ENCODE results near the gene HID1. TPM values are rescaled to one million over a fixed set of nuclear protein-coding genes. Genes with fewer than 3 reads are reported as not detected.

Gene HID1
- polyA plus RNA-seq, 1 donor from 2014 or later: 26.6 TPM

- no peaks in the 10 kb centered on the region for H4K20me1 ChIP-seq (ENCODE audit: insufficient read depth)
- H3K79me2 ChIP-seq (replicated peaks; ENCODE audit: insufficient read depth, low read length): no peaks in the 10 kb centered on the region
- no peaks in the 10 kb centered on the region for H3K27me3 ChIP-seq (ENCODE audit: insufficient read depth, low read depth, low read length)
- no peak overlapping the region for H3K27ac ChIP-seq (ENCODE audit: low read length)
- no peak overlapping the region for H3K4me2 ChIP-seq (ENCODE audit: low read length)
- H3K4me3 ChIP-seq (ENCODE audit: low read length): no peak overlapping the region
- TF ChIP-seq SMC3 (conservative IDR thresholded peaks at IDR 0.05; ENCODE audit: poor library complexity) (no peak), RAD21 (conservative IDR thresholded peaks at IDR 0.05) (no peak), POLR2AphosphoS5 (IDR thresholded peaks at IDR 0.05) (no peak), MXI1 (conservative IDR thresholded peaks at IDR 0.05; ENCODE audit: poor library complexity, severe bottlenecking) (no peak), EP300 (conservative IDR thresholded peaks at IDR 0.05; ENCODE audit: poor library complexity, severe bottlenecking) (no peak), TAF1 (IDR thresholded peaks at IDR 0.05; ENCODE audit: low read depth) (no peak), EZH2 (IDR thresholded peaks at IDR 0.05; ENCODE audit: borderline replicate concordance, insufficient read depth, low read length, poor library complexity, severe bottlenecking) (no peak)
- TF ChIP-seq, protein P1, sequence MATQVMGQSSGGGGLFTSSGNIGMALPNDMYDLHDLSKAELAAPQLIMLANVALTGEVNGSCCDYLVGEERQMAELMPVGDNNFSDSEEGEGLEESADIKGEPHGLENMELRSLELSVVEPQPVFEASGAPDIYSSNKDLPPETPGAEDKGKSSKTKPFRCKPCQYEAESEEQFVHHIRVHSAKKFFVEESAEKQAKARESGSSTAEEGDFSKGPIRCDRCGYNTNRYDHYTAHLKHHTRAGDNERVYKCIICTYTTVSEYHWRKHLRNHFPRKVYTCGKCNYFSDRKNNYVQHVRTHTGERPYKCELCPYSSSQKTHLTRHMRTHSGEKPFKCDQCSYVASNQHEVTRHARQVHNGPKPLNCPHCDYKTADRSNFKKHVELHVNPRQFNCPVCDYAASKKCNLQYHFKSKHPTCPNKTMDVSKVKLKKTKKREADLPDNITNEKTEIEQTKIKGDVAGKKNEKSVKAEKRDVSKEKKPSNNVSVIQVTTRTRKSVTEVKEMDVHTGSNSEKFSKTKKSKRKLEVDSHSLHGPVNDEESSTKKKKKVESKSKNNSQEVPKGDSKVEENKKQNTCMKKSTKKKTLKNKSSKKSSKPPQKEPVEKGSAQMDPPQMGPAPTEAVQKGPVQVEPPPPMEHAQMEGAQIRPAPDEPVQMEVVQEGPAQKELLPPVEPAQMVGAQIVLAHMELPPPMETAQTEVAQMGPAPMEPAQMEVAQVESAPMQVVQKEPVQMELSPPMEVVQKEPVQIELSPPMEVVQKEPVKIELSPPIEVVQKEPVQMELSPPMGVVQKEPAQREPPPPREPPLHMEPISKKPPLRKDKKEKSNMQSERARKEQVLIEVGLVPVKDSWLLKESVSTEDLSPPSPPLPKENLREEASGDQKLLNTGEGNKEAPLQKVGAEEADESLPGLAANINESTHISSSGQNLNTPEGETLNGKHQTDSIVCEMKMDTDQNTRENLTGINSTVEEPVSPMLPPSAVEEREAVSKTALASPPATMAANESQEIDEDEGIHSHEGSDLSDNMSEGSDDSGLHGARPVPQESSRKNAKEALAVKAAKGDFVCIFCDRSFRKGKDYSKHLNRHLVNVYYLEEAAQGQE (IDR thresholded peaks at IDR 0.05; ENCODE audit: borderline replicate concordance): no peak
- TF ChIP-seq, protein P2, sequence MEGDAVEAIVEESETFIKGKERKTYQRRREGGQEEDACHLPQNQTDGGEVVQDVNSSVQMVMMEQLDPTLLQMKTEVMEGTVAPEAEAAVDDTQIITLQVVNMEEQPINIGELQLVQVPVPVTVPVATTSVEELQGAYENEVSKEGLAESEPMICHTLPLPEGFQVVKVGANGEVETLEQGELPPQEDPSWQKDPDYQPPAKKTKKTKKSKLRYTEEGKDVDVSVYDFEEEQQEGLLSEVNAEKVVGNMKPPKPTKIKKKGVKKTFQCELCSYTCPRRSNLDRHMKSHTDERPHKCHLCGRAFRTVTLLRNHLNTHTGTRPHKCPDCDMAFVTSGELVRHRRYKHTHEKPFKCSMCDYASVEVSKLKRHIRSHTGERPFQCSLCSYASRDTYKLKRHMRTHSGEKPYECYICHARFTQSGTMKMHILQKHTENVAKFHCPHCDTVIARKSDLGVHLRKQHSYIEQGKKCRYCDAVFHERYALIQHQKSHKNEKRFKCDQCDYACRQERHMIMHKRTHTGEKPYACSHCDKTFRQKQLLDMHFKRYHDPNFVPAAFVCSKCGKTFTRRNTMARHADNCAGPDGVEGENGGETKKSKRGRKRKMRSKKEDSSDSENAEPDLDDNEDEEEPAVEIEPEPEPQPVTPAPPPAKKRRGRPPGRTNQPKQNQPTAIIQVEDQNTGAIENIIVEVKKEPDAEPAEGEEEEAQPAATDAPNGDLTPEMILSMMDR (IDR thresholded peaks at IDR 0.05; ENCODE audit: poor library complexity, severe bottlenecking): no peak
- H2AFZ ChIP-seq (ENCODE audit: low read depth, low read length): no peak overlapping the region
- H3K9me3 ChIP-seq (ENCODE audit: low read length): no peaks in the 10 kb centered on the region
- H3K36me3 ChIP-seq (ENCODE audit: insufficient read depth, low read length): no peaks in the 10 kb centered on the region
- H3F3A ChIP-seq (ENCODE audit: insufficient read depth, low read length, poor library complexity, severe bottlenecking): no peaks in the 10 kb centered on the region
- no peaks in the 10 kb centered on the region for H3K9me2 ChIP-seq (ENCODE audit: insufficient read depth, low read length)
- H3K9ac ChIP-seq (ENCODE audit: low read length): no peak overlapping the region
Measured at GRCh38 chr17:75001915-75002843, 29.6 kb upstream of the HID1 start.

GRCh38 chr17:74999523-74999922 lies 27.0 kb upstream of the HID1 start:
- Histone ChIP-seq H3K4me3 (ENCODE audit: low read length) (no peak overlapping the region), H3K79me2 (replicated peaks; ENCODE audit: insufficient read depth, low read length) (no peaks in the 10 kb centered on the region), H3K27ac (ENCODE audit: low read length) (no peak overlapping the region), H3K9me3 (ENCODE audit: low read length) (no peaks in the 10 kb centered on the region), H3K9me2 (ENCODE audit: insufficient read depth, low read length) (no peaks in the 10 kb centered on the region), H3K4me2 (ENCODE audit: low read length) (no peak overlapping the region), H3K36me3 (ENCODE audit: insufficient read depth, low read length) (no peaks in the 10 kb centered on the region), H3K27me3 (ENCODE audit: insufficient read depth, low read depth, low read length) (no peaks in the 10 kb centered on the region), H3K9ac (ENCODE audit: low read length) (no peak overlapping the region), H4K20me1 (ENCODE audit: insufficient read depth) (no peaks in the 10 kb centered on the region), H2AFZ (ENCODE audit: low read depth, low read length) (no peak overlapping the region), H3F3A (ENCODE audit: insufficient read depth, low read length, poor library complexity, severe bottlenecking) (no peaks in the 10 kb centered on the region)
- no peak for TF ChIP-seq TAF1 (IDR thresholded peaks at IDR 0.05; ENCODE audit: low read depth)
- no peak for TF ChIP-seq EP300 (conservative IDR thresholded peaks at IDR 0.05; ENCODE audit: poor library complexity, severe bottlenecking)
- TF ChIP-seq POLR2AphosphoS5 (IDR thresholded peaks at IDR 0.05): no peak
- no peak for TF ChIP-seq MXI1 (conservative IDR thresholded peaks at IDR 0.05; ENCODE audit: poor library complexity, severe bottlenecking)
- TF ChIP-seq SMC3 (conservative IDR thresholded peaks at IDR 0.05; ENCODE audit: poor library complexity): no peak
- no peak for TF ChIP-seq EZH2 (IDR thresholded peaks at IDR 0.05; ENCODE audit: borderline replicate concordance, insufficient read depth, low read length, poor library complexity, severe bottlenecking)
- TF ChIP-seq, protein P2 (IDR thresholded peaks at IDR 0.05; ENCODE audit: poor library complexity, severe bottlenecking): no peak
- no peak for TF ChIP-seq RAD21 (conservative IDR thresholded peaks at IDR 0.05)
- TF ChIP-seq, protein P1 (IDR thresholded peaks at IDR 0.05; ENCODE audit: borderline replicate concordance): no peak

Data from neural cell (in vitro differentiated cells).